HG03095 (cell line): ENCODE measurements around the gene CSKMT.
"Not testable (repeated sequence)": the region's sequence is repeated elsewhere in the genome, so short reads cannot be mapped to it uniquely, and the experiment has no call there.

Experiments used
- ATAC-seq: cut with Tn5 transposase; IDR thresholded peaks from one replicate; pipeline ENCODE4 v1.9.1; 2021; ENCODE audit warnings: moderate library complexity; ENCODE audit not compliant: unreplicated experiment

Gene CSKMT

DNA sequence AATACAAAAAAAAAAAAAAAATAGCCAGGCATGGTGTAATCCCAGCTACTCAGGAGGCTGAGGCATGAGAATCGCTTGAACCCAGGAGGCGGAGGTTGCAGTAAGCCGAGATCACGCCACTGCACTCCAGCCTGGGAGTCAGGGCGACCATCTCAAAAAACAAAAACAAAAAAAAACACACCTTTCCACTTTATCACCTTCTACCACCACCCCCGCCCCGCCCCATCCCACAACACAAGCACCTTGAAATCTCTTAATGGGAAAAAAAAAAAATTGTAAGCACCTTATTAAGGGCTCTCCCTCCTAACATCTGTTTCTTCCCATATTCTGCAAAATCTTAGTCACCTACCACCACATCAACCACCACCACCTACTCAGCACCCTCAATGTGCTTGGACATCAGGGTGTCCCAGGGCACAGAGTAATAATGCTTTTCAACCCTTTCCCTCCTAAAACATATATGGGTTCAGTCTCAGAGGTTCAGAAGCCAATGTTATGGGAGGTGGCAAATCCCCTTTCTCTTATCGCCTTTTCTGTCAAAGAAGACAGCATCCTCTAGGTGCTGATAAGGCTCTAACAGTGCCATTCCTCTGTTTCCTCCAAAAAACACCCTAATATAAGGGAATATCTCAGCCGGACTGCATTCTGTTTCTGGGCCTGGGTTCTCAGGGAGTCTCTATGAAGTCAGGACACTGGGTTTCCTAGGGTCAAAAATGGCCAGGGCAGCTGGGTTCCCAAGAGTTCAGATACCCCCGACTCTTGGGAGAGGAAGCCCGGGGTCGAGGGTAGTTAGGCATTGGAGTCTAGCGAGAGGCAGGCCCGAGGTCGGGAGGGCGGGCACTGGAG lies 12.7 kb upstream of the CSKMT start:
- ATAC-seq = no peak

DNA sequence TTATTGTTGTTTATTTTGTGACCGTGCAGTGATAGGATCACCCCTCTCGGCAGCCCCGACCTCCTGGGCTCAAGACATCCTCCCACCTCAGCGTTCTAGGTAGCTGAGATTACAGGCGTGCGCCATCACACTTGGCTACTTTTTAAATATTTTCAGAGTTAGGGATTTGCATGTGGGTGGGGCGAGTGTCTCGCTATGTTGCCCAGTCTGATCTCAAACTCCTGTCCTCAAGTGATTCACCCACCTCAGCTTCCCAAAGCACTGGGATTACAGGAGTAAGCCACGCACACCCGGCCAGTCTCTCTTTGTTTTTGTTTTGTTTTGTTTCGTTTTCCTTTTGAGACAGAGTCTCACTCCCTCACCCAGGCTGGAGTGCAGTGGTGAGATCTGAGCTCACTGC lies 10.8 kb upstream of the CSKMT start:
- no peak for ATAC-seq

DNA sequence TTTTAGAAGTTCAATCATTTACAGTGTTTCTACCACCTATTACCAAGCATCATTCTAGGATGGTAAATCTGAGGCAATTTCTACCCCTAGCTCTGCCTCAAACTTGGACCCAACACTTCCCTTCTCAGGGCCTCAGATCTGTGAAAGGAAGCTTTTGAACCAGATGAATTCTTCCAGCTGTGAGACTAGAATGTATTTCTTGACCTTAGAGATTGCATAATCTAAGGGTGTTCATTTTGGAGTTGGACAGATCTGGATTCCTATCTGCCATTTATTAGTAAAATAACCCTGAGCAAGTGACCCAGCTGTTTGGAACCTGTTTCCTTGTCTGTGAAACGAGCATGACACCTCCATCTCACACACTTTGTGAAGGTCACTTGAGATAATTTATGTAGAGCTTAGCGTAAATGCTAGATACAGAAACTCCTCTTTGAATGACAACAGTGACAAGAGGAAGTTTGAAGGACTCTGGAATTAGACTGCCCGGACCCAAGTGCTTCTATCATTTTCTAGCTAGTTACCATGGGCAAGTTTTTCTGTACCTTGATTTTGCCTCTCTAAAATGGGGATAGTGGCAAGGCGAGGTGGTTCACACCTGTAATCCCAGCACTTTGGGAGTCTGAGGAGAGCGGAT lies 8.2 kb upstream of the CSKMT start:
- ATAC-seq = no peak

DNA sequence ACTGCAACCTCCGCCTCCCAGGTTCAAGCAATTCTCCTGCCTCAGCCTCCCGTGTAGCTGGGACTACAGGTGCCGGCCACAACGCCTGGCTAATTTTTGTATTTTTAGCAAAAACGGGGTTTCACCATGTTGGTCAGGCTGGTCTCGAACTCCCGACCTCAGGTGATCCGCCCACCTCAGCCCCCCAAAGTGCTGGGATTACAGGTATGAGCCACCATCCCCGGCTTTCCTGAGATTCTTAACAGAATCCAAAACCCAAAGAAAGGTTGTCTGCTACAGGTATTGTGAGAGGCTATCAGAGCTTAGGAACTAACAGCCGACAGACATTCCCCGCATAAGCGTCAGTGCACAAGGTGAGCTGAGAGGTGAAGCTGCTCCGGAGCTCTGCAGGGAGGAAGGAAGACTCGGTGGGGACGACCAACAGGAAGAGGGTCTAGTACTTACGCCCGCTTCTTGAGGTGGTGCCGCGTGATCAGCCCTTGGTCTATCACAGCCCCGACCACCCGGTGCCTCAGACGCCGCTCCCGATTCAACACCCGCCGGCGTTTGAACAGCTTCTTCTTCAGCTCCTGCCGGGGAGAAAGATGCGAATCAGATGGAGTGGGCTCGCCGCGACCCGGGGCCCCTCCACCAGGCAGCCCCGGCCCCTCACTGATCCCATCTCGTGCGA lies 572 bp upstream of the CSKMT start:
- ATAC-seq = peak; percentile 25

DNA sequence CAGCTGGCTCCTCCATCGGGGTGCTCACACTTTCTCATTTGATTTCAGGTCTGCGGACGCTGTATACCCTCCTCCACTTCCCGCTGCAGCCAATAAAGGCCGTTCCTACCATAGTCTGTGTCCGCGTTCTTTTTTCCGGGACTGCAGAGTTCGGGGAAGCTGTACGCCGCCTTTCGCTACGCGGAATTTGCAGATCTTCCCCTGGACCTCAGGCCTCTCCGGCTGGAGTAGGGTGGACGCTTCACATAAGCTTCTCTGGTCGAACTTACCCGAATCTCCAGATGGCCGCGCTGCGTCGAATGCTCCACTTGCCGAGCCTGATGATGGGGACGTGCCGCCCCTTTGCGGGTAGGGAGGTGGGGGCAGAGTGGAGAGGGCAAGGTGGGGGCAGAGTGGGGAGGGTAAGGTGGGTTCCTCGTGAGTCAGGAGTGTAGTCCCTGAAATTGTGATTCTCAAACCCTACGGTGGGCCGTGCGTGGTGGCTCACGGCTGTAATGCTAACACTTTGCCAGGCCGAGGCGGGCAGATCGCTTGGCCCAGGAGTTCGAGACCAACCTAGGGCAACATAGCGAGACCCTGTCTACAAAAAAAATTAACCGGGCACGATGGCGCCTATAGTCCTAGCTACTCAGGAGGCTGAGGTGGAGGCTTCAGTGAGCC lies 617 bp downstream of the CSKMT start:
- ATAC-seq = peak; percentile 13

DNA sequence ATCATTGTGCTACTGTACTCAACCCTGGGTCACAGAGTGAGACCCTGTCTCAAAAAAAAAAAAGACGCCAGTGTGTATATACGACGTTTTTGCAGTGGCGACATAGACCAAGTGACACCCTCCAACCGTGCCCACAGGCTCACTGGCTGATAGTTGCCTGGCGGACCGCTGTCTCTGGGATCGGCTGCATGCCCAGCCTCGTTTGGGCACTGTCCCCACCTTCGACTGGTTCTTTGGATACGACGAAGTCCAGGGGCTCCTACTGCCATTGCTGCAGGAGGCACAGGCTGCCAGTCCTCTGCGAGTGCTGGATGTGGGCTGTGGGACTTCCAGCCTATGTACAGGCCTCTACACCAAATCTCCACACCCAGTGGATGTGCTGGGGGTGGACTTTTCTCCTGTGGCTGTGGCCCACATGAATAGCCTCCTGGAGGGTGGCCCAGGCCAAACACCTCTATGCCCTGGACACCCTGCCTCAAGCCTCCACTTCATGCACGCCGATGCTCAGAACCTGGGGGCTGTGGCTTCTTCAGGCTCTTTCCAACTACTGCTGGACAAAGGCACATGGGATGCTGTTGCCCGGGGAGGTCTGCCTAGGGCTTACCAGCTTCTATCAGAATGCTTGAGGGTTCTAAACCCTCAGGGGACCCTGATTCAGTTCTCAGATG lies 1.3 kb downstream of the CSKMT start:
- no peak for ATAC-seq

DNA sequence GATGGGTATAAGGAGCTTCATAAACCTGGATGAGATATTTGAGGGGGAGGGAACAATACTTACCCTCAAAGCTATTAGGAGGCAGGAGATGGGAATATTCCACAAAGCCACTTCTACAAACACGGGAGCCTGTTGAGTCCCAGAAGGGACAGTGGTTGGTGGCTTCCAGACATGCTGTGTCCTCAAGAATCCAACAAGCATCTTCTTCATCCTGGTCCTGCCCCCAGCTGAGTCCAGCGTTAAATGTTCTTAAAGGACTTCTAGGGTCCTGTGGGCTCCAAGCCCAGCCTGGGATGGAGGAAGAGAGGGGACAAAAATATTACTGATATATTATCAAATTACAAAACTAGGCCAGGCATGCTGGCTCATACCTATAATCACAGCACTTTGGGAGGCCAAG lies 2.3 kb downstream of the CSKMT start:
- ATAC-seq = no peak

DNA sequence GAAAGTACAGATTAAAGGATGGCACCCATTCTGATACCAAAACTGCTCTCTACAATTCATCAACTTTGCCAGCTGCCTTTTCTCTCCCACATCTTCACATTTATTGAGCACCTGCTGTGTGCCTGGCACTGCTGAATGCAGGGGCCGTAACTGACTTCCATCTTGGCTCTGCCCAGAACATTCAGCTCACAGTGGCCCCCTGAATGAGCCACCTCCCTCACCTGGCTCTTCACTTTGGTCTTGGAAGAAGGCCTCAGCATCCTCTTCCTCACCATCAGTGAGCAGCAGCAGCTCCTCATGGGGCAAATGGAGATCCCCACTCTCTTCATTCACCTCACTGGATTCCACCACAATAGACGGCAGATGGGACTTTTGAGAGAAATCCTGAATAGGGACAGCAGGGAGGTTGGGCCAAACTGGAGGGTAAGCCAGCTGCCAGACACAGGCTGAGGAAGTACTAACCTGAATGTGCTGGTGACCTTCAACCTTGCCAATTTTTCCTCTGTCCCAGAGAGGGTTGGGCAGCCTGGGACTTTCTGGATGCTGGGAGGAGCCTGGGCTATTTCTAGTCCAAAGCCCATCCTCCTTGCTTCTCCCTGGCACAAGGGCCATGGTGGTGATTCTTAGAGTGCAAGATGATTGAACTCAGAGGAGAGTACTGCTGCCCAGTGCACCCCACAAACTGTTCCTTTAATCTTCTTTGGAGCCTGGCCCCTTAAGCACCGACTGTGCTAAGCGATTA lies 4.5 kb downstream of the CSKMT start:
- ATAC-seq = no peak

DNA sequence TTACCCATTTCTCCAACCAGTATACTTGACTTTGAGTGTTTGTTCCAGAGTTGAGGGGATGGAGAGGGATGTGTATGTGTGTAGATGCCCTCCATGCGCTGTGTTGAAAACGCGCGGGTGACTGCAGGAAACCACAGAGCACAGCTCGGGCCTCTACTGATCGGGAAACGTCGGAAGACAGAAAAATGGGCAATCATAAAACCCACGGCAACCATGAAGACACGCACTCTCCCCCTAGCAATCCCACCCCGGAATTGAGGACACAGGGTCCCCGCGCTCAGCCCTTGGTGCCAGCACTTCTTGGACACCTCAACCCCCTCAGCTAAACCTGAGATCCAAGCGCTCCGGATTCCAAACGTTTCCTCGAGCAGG lies 6.1 kb downstream of the CSKMT start:
- ATAC-seq = peak; percentile 11

DNA sequence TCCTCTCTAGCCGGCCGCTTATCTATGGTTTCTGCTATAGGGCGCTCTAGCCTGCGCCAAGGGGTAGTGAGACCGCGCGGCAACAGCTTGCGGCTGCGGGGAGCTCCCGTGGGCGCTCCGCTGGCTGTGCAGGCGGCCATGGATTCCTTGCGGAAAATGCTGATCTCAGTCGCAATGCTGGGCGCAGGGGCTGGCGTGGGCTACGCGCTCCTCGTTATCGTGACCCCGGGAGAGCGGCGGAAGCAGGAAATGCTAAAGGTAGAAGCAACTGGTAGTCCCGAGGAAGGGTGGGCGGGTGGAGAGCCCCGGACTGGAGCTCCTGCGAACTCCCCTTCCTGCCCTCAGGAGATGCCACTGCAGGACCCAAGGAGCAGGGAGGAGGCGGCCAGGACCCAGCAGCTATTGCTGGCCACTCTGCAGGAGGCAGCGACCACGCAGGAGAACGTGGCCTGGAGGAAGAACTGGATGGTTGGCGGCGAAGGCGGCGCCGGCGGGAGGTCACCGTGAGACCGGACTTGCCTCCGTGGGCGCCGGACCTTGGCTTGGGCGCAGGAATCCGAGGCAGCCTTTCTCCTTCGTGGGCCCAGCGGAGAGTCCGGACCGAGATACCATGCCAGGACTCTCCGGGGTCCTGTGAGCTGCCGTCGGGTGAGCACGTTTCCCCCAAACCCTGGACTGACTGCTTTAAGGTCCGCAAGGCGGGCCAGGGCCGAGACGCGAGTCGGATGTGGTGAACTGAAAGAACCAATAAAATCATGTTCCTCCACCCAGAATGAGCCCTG lies 6.7 kb downstream of the CSKMT start, which contains the start of the genes LBHD1 and UQCC3:
Gene LBHD1, minus strand, starts transcription at position 660 of the 782 bp plus-strand sequence. CDS start 2,236 bp downstream, outside the sequence.
Gene UQCC3, plus strand, starts transcription at position 66 of the 782 bp plus-strand sequence. Its CDS starts 73 bp downstream, at position 139.
- ATAC-seq = peak; percentile 48

DNA sequence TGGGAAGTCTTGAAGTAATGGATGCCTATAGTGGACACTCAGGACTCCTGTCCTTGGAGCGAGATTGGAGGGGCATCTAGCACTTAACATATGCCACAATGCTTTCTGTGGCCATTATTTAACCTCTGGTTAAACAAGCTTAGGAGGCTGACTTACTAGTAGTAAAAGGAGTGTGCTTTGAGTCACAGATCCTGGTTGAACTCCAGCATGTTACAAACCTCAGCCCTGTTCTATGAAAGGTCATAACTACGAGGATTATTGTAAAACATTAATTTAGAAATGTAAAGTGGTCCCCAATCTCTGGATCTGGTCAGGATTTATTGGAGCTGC lies 8.0 kb downstream of the CSKMT start:
- no peak for ATAC-seq

DNA sequence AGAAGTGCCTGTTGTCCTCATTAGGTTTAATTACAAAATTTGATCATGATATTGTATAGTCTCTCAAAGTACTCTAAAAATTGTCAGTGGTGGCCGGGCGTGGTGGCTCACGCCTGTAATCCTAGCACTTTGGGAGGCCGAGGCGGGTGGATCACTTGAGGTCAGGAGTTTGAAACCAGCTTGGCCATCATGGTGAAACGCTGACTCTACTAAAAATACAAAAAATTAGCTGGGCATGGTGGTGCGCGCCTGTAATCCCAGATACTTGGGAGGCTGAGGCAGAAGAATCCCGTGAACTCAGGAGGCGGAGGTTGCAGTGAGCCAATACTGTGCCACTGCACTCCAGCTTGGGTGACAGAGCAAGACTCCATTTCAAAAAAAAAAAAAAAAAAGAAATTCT lies 10.3 kb downstream of the CSKMT start:
- not testable (repeated sequence) for ATAC-seq

DNA sequence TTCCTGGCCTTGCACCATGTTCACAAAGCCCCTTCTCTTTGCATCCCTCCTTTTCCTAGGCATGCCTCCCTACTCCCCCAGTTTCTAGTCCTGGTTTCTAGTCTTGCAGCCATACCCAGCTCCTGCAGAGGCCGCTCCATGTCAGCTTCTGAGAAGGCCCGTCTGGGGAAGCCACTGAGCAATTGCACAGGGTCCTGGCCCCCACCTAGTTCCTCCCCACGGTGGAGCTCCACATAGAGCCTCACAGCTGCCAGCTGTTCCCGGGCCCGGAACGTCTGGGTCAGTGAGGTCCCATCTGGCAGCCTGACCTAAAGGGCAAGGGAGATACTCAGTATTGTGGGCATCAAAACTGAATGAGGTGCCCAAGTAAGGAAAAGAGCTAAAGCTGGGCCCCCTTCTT lies 11.6 kb downstream of the CSKMT start:
- ATAC-seq = no peak

DNA sequence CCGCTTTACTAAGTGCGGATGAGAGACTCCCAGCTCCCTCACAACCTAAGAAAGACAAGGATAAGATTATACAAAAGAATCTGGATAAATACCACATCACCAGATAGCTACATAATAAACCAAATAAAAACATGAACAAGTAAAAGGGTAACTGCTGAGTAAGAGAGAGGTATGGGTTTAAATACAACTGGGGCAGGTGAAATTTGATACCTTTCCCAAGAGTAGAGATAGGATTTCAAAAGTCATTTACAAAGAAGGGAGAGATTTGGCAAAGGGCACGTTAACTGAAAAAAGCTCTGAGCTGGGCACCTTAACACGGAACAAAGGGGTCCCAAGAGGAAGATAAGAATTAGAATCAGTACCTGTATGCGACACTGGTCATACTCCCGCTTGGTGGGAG lies 12.0 kb downstream of the CSKMT start:
- ATAC-seq = no peak

DNA sequence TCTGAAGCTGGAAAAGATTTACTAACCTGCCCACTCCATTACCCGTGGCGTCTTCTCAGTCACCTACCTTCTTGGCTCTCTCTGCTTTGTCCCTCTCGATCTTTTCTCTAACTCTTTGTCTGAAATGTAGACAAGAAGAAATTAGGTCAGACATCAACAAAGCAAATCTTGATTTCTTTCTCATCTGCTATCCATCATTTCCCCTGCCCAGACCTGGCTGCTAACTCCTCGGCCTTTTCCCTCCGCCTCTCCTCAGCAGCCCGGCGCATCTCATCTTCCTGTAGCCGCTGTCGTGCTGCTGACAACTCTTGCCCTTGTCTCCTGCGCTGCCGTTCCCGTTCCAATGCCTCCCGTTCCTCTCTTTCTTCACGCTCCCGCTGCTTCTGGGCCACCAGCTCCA lies 12.6 kb downstream of the CSKMT start:
- no peak for ATAC-seq

DNA sequence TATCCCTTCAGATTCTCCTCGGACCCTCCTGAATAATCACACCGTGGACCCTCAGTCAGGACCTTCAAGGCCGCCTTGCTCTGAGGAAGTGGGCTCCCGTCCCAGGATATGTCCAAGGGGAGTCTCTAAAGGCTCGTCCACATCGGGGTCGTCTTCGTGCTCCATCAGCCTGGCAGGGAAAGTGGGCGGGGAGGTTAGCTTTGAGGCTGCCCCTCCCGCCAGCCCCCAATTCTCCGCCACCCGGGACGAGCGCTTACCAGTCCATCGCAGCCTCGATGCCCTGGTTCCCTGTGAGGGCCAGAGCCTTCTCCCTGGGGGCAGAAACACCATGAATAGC lies 13.3 kb downstream of the CSKMT start:
- no peak for ATAC-seq

DNA sequence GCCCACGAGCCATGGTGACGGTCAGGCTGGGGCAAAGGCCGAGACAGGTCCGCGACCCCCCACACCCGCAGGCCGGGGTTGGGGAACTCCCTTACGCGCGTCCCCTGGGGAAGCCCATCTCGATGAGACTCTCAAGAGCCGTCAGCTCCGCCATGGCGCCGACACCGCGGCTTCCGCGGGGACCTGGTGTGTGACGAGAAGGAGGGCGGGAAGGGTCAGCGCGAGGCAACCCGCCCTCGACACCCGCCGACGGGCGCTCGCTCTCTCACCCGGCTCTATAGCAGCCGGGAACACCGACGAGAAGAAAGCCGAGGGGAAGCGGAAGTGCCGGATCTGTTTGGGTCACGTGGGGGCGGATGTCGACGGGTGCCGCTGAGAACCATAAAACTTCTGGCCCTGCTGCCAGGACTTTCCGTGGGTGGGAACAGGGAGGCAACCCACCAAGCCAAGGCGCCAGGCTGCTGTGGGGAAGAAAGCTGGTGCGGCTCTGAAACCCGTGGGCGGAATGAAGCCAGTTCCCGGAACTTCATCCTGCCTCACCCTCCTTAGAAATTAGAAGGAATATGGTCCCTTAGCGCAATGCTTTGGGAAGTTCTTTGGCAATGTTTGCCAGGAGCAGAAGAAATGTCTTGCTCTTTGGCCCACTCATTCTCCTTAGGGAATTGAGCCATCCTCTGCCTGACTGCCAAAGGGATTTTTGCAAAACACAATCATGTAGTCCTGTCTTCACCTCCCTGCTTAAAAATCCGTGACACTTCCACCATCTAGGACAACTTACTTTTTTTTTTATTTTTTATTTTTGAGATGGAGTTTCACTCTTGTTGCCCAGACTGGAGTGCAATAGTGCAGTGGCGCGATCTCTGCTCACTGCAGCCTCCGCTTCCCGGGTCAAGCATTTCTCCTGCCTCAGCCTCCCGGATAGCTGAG lies 13.9 kb downstream of the CSKMT start, which contains the start of gene UBXN1:
Gene UBXN1, minus strand, starts transcription at position 304 of the 927 bp plus-strand sequence. Its CDS starts 150 bp downstream, at position 154.
- peak; percentile 73 for ATAC-seq

DNA sequence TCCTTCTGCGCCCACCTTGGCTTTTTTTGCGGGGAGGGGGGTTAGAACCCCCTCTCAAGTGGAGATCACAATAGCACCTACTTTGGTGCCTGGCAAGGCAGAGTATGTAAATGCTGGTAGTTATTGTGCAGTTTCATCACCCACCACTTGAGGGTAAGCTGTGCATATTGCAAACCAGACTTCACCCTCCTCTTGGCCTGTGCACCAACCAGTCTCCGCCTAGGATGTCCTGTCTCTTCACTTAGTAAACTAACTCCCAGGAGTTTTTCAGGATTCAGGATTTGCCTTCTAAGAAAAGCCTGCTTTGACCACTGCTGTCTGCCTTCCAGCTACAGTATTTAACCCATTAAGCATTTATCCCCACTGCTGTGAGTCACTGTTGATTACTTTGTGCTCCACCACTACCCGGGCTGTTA lies 15.7 kb downstream of the CSKMT start:
- ATAC-seq = peak; percentile 47
